Mesenchymal stem cell (in vitro differentiated cells and primary cell): ENCODE data around the gene HMG20A.
A peak's percentile ranks its signal among the peaks of the same experiment; 100 is the strongest.
"Not testable (repeated sequence)": the region's sequence is repeated elsewhere in the genome, so short reads cannot be mapped to it uniquely, and the experiment has no call there.

Experiments
- DNase-seq: peaks from one replicate; pipeline ENCODE4 v3.0.0-alpha.2; 2013
- H2AFZ ChIP-seq: one replicate; pipeline ENCODE4 v1.6.1; 2013; ENCODE audit warnings: low read depth, mild to moderate bottlenecking, control low read depth, inconsistent platforms, low read length, moderate library complexity
- H2AK5ac ChIP-seq: 2 replicates; pipeline ENCODE4 v1.6.1; 2013; ENCODE audit warnings: low read length, moderate library complexity, mild to moderate bottlenecking, inconsistent platforms; ENCODE audit not compliant: severe bottlenecking
- H2BK120ac ChIP-seq: one replicate; pipeline ENCODE4 v1.6.1; 2013; ENCODE audit warnings: low read depth, mild to moderate bottlenecking, inconsistent platforms, low read length, moderate library complexity
- H2BK12ac ChIP-seq, 2 experiments: one replicate each; pipeline ENCODE4 v1.6.1; 2013; ENCODE audit warnings: inconsistent platforms in 2 of 2, low read length in 2 of 2, mild to moderate bottlenecking in 2 of 2, moderate library complexity in 2 of 2, control low read depth in 1 of 2
- H2BK15ac ChIP-seq: one replicate; pipeline ENCODE4 v1.6.1; 2013; ENCODE audit warnings: mild to moderate bottlenecking, low read depth, inconsistent platforms; ENCODE audit not compliant: poor library complexity, severe bottlenecking
- H2BK5ac ChIP-seq: 2 replicates; pipeline ENCODE4 v1.6.1; 2013; ENCODE audit warnings: low read depth, mild to moderate bottlenecking, low read length, control low read depth, inconsistent platforms; ENCODE audit not compliant: poor library complexity, severe bottlenecking
- H3K14ac ChIP-seq, 2 experiments: one replicate each; pipeline ENCODE4 v1.6.1; 2013; ENCODE audit warnings: inconsistent platforms in 2 of 2, low read length in 2 of 2, control low read depth in 1 of 2, mild to moderate bottlenecking in 1 of 2, moderate library complexity in 1 of 2
- H3K18ac ChIP-seq, 2 experiments: one replicate each; pipeline ENCODE4 v1.6.1; 2013; ENCODE audit warnings: inconsistent platforms in 2 of 2, low read length in 2 of 2, control low read depth in 1 of 2, low read depth in 1 of 2, mild to moderate bottlenecking in 1 of 2
- H3K23ac ChIP-seq, 2 experiments: one replicate each; pipeline ENCODE4 v1.6.1; 2013; ENCODE audit warnings: inconsistent platforms in 2 of 2, low read length in 2 of 2, mild to moderate bottlenecking in 2 of 2, moderate library complexity in 2 of 2, control low read depth in 1 of 2
- H3K27ac ChIP-seq: 2 replicates; pipeline ENCODE4 v1.5.1; 2013; ENCODE audit warnings: mild to moderate bottlenecking, moderate library complexity, low read length, control low read depth, inconsistent platforms; ENCODE audit not compliant: poor library complexity, severe bottlenecking
- H3K27me3 ChIP-seq, 2 experiments: 2 replicates each; pipeline versions ENCODE4 v1.6.1 to v1.7.0; 2013; ENCODE audit warnings: low read length in 2 of 2, mild to moderate bottlenecking in 2 of 2, moderate library complexity in 2 of 2, control low read depth in 1 of 2, inconsistent platforms in 1 of 2; ENCODE audit not compliant: control insufficient read depth in 1 of 2, insufficient read depth in 1 of 2
- H3K36me3 ChIP-seq, 2 experiments: 2 replicates each; pipeline versions ENCODE4 v1.6.1 to v1.7.0; 2013; ENCODE audit warnings: low read length in 2 of 2, control low read depth in 1 of 2, inconsistent platforms in 1 of 2, low read depth in 1 of 2, mild to moderate bottlenecking in 1 of 2; ENCODE audit not compliant: insufficient read depth in 2 of 2, control insufficient read depth in 1 of 2
- H3K4ac ChIP-seq, 2 experiments: one replicate each; pipeline ENCODE4 v1.6.1; 2013; ENCODE audit warnings: inconsistent platforms in 2 of 2, low read length in 2 of 2, mild to moderate bottlenecking in 2 of 2, moderate library complexity in 2 of 2, control low read depth in 1 of 2, low read depth in 1 of 2
- H3K4me1 ChIP-seq: 2 replicates; pipeline ENCODE4 v1.6.1; 2013; ENCODE audit warnings: low read depth, low read length, control low read depth; ENCODE audit not compliant: control insufficient read depth, insufficient read depth
- H3K4me2 ChIP-seq: 2 replicates; pipeline ENCODE4 v1.6.1; 2013; ENCODE audit warnings: low read length, mild to moderate bottlenecking, inconsistent platforms; ENCODE audit not compliant: poor library complexity, severe bottlenecking
- H3K4me3 ChIP-seq, 2 experiments: 2 replicates each; pipeline versions ENCODE4 v1.5.1 to v1.7.0; 2013; ENCODE audit warnings: low read length in 2 of 2, mild to moderate bottlenecking in 2 of 2, control low read depth in 1 of 2, low read depth in 1 of 2; ENCODE audit not compliant: insufficient read depth in 1 of 2
- H3K79me1 ChIP-seq: replicated peaks from 2 replicates; pipeline ENCODE4 v1.6.1; 2013; ENCODE audit warnings: mild to moderate bottlenecking, control low read depth, low read length, inconsistent platforms; ENCODE audit not compliant: poor library complexity, severe bottlenecking
- H3K9ac ChIP-seq: 2 replicates; pipeline ENCODE4 v1.7.0; 2013; ENCODE audit warnings: mild to moderate bottlenecking, low read length, moderate library complexity
- H3K9me3 ChIP-seq: 2 replicates; pipeline ENCODE4 v1.7.0; 2013; ENCODE audit warnings: mild to moderate bottlenecking, low read length; ENCODE audit not compliant: control insufficient read depth
- H4K8ac ChIP-seq: one replicate; pipeline ENCODE4 v1.6.1; 2013; ENCODE audit warnings: inconsistent platforms, mild to moderate bottlenecking, low read length, moderate library complexity
- H4K91ac ChIP-seq: one replicate; pipeline ENCODE4 v1.6.1; 2013; ENCODE audit warnings: mild to moderate bottlenecking, low read length, inconsistent platforms
- WGBS: methylation state at CpG from one replicate; pipeline ENCODE4 v1.1.7; 2013; ENCODE audit warnings: mixed read lengths; 5-methylcytosine and 5-hydroxymethylcytosine counted together

The HMG20A gene

GRCh38 chr15:77409259-77410156, 11.2 kb upstream of the HMG20A start:
- no peaks in the 10 kb centered on the region for H3K36me3 ChIP-seq
- no peak overlapping the region for H3K18ac ChIP-seq
- H2BK5ac ChIP-seq = no peak overlapping the region
- H3K4me1 ChIP-seq = no peaks in the 10 kb centered on the region
- no peak overlapping the region for H2BK12ac ChIP-seq
- no peak overlapping the region for H4K8ac ChIP-seq
- H3K9ac ChIP-seq = no peak overlapping the region
- WGBS = 89% methylated on average over 3 of the region's 4 CpGs
- H3K79me1 ChIP-seq = peaks cover 14% of the 10 kb centered on the region
- H2BK15ac ChIP-seq = no peak overlapping the region
- H3K27me3 ChIP-seq = no peaks in the 10 kb centered on the region
- no peak overlapping the region for H2BK120ac ChIP-seq
- no peak overlapping the region for H3K23ac ChIP-seq
- H3K27ac ChIP-seq = no peak overlapping the region
- H4K91ac ChIP-seq = no peak overlapping the region
- no peak overlapping the region for H3K4me2 ChIP-seq
- no peak overlapping the region for H2AK5ac ChIP-seq
- no peak overlapping the region for H2AFZ ChIP-seq
- no peak overlapping the region for H3K4me3 ChIP-seq
- H3K4ac ChIP-seq = no peak overlapping the region
- peak; percentile 18 for DNase-seq
- H3K9me3 ChIP-seq = no peaks in the 10 kb centered on the region
- no peak overlapping the region for H3K14ac ChIP-seq

- not testable (repeated sequence) for H3K14ac ChIP-seq, H4K91ac ChIP-seq, H2BK5ac ChIP-seq, H2BK15ac ChIP-seq, H2BK12ac ChIP-seq, H2BK120ac ChIP-seq, H4K8ac ChIP-seq, H3K27ac ChIP-seq, H3K4me3 ChIP-seq, H3K18ac ChIP-seq, H3K4me1 ChIP-seq, H3K4ac ChIP-seq, H3K9me3 ChIP-seq, H3K23ac ChIP-seq, H3K36me3 ChIP-seq, H3K4me2 ChIP-seq, H3K27me3 ChIP-seq, DNase-seq, H3K9ac ChIP-seq, H2AFZ ChIP-seq, H2AK5ac ChIP-seq
- H3K79me1 ChIP-seq = peaks cover 14% of the 10 kb centered on the region
- WGBS = 100% methylated on average over 5 of the region's 7 CpGs
These were observed 10.6 kb upstream of the HMG20A start for GRCh38 chr15:77410157-77410500.

GRCh38 chr15:77410701-77411618, 9.7 kb upstream of the HMG20A start:
- no peak overlapping the region for H3K4ac ChIP-seq
- 89% methylated on average over 5 of the region's 7 CpGs for WGBS
- H2BK12ac ChIP-seq = no peak overlapping the region
- no peak overlapping the region for H3K18ac ChIP-seq
- no peak overlapping the region for H2BK5ac ChIP-seq
- H3K4me2 ChIP-seq = no peak overlapping the region
- H2AFZ ChIP-seq = no peak overlapping the region
- H3K9ac ChIP-seq = no peak overlapping the region
- no peak overlapping the region for H3K27ac ChIP-seq
- no peak for DNase-seq
- H3K27me3 ChIP-seq = no peaks in the 10 kb centered on the region
- H4K91ac ChIP-seq = no peak overlapping the region
- peaks cover 18% of the 10 kb centered on the region for H3K79me1 ChIP-seq
- no peak overlapping the region for H4K8ac ChIP-seq
- no peak overlapping the region for H2BK120ac ChIP-seq
- H3K36me3 ChIP-seq = no peaks in the 10 kb centered on the region
- no peak overlapping the region for H2AK5ac ChIP-seq
- H3K23ac ChIP-seq = no peak overlapping the region
- no peak overlapping the region for H2BK15ac ChIP-seq
- H3K14ac ChIP-seq = no peak overlapping the region
- no peaks in the 10 kb centered on the region for H3K4me1 ChIP-seq
- H3K9me3 ChIP-seq = no peaks in the 10 kb centered on the region
- H3K4me3 ChIP-seq = no peak overlapping the region

- Histone ChIP-seq H3K4me3 (no peak overlapping the region), H3K79me1 (peaks cover 18% of the 10 kb centered on the region), H3K14ac (no peak overlapping the region), H2BK120ac (no peak overlapping the region), H4K91ac (no peak overlapping the region), H2BK5ac (no peak overlapping the region), H3K27me3 (no peaks in the 10 kb centered on the region), H3K4ac (no peak overlapping the region), H3K27ac (no peak overlapping the region), H2AFZ (no peak overlapping the region), H3K9ac (no peak overlapping the region), H3K18ac (no peak overlapping the region), H2BK12ac (no peak overlapping the region), H3K4me2 (no peak overlapping the region), H2BK15ac (no peak overlapping the region), H3K9me3 (no peaks in the 10 kb centered on the region), H2AK5ac (no peak overlapping the region), H3K36me3 (no peaks in the 10 kb centered on the region), H3K4me1 (no peaks in the 10 kb centered on the region), H3K23ac (no peak overlapping the region), H4K8ac (no peak overlapping the region)
- WGBS = 100% methylated on average over 2 of the region's 3 CpGs
- DNase-seq = no peak
These were observed 9.1 kb upstream of the HMG20A start for GRCh38 chr15:77411619-77411976.
